HepG2 (cell line): Measurements from ENCODE around the gene DNAAF9. TPM values are rescaled to one million over a fixed set of nuclear protein-coding genes. Genes with fewer than 3 reads are reported as not detected.
A peak's percentile ranks its signal among the peaks of the same experiment; 100 is the strongest.

Source experiments
- ELF1 ChIP-seq: sonication (generic); formaldehyde crosslinking; IDR thresholded peaks from 2 replicates; pipeline ENCODE4 v1.4.0; 2020; ENCODE audit warnings: missing genetic modification reagents
- IRX3 ChIP-seq: sonication (generic); formaldehyde crosslinking; IDR thresholded peaks from 2 replicates; pipeline ENCODE4 v1.8.1; 2023; ENCODE audit warnings: mild to moderate bottlenecking, low read depth, missing genetic modification reagents, borderline replicate concordance
- JARID2 ChIP-seq: sonication (generic); formaldehyde crosslinking; IDR thresholded peaks from 2 replicates; pipeline ENCODE4 v1.8.1; 2023; ENCODE audit warnings: missing genetic modification reagents, inconsistent platforms; ENCODE audit not compliant: insufficient replicate concordance
- NCOA2 ChIP-seq: sonication (generic); formaldehyde crosslinking; IDR thresholded peaks from 2 replicates; pipeline ENCODE4 v1.8.0; 2022; ENCODE audit warnings: inconsistent platforms
- NCOA5 ChIP-seq: sonication (generic); formaldehyde crosslinking; IDR thresholded peaks from 2 replicates; pipeline ENCODE4 v1.4.0; 2020; ENCODE audit warnings: missing genetic modification reagents
- PRPF4 ChIP-seq: fragments of 200-400 bp; formaldehyde crosslinking; IDR thresholded peaks from 2 replicates; pipeline ENCODE4 v1.6.1; 2016; ENCODE audit warnings: low read length, low read depth; ENCODE audit not compliant: poor library complexity, severe bottlenecking
- XRCC5 ChIP-seq: fragments of 200-400 bp; formaldehyde crosslinking; optimal IDR thresholded peaks from 2 replicates; pipeline ENCODE3; 2017; ENCODE audit warnings: mild to moderate bottlenecking, low read length
- ZBTB20 ChIP-seq: sonication (generic); formaldehyde crosslinking; IDR thresholded peaks from 2 replicates; pipeline ENCODE4 v1.8.1; 2023; ENCODE audit warnings: missing genetic modification reagents, low read depth, mild to moderate bottlenecking, borderline replicate concordance
- ZNF274 ChIP-seq: sonication (generic); formaldehyde crosslinking; IDR thresholded peaks from 2 replicates; pipeline ENCODE4 v1.5.1; 2020; ENCODE audit warnings: mild to moderate bottlenecking, missing genetic modification reagents
- ZNF615 ChIP-seq: sonication (generic); formaldehyde crosslinking; IDR thresholded peaks from 2 replicates; pipeline ENCODE4 v1.5.0; 2020; ENCODE audit warnings: mild to moderate bottlenecking, missing genetic modification reagents, borderline replicate concordance
- ZNF670 ChIP-seq: sonication (generic); formaldehyde crosslinking; IDR thresholded peaks from 2 replicates; pipeline ENCODE4 v1.8.0; 2022; ENCODE audit warnings: mild to moderate bottlenecking, missing genetic modification reagents, borderline replicate concordance
- ZNF724P ChIP-seq: sonication (generic); formaldehyde crosslinking; IDR thresholded peaks from 2 replicates; pipeline ENCODE4 v1.8.0; 2022; ENCODE audit warnings: missing genetic modification reagents, borderline replicate concordance
- polyA plus RNA-seq, 8 experiments: library from polyadenylated mRNA; depleted of rRNA in 3 of 8; stranded (reverse) in 7 of 8; unstranded in 1 of 8; fragments of >200 nt; fragmentation: Illumina TruSeq in 4 of 8; extraction: Trizol in 4 of 8; gene quantifications; 2 replicates each; pipeline versions ENCODE4 v1.2.1 to v1.2.3, GENCODE V29; 2011 to 2016; ENCODE audit warnings: low read depth in 4 of 8, missing spikeins in 1 of 8, mixed read lengths in 1 of 8; ENCODE audit not compliant: insufficient read depth in 1 of 8
- total RNA-seq, 5 experiments: library from RNA; depleted of rRNA; stranded (reverse); fragments of >200 nt; fragmentation: Illumina TruSeq; extraction: Trizol; gene quantifications; 2 replicates each; pipeline ENCODE4 v1.2.3, GENCODE V29; 2016; ENCODE audit warnings: low read depth in 1 of 5
- TF ChIP-seq, protein P1 (sequence below): sonication (generic); formaldehyde crosslinking; IDR thresholded peaks from 2 replicates; pipeline ENCODE4 v1.4.0; 2020; ENCODE audit warnings: mild to moderate bottlenecking, missing genetic modification reagents
- TF ChIP-seq, protein P2 (sequence below): sonication (generic); formaldehyde crosslinking; IDR thresholded peaks from 2 replicates; pipeline ENCODE4 v1.8.0; 2022; ENCODE audit warnings: missing genetic modification reagents, mild to moderate bottlenecking, inconsistent platforms, borderline replicate concordance
- TF ChIP-seq, protein P3 (sequence below): IDR thresholded peaks from 2 replicates; pipeline ENCODE4 v1.6.1; 2018; ENCODE audit warnings: missing genetic modification reagents, mild to moderate bottlenecking, missing compliant biosample characterization

Gene DNAAF9
- total and polyA plus RNA-seq, 2 of the 13 experiments (the other 11 are each of a cell fraction or from before 2014, with no cell fraction given) = 10.5 to 14.9 TPM

DNA sequence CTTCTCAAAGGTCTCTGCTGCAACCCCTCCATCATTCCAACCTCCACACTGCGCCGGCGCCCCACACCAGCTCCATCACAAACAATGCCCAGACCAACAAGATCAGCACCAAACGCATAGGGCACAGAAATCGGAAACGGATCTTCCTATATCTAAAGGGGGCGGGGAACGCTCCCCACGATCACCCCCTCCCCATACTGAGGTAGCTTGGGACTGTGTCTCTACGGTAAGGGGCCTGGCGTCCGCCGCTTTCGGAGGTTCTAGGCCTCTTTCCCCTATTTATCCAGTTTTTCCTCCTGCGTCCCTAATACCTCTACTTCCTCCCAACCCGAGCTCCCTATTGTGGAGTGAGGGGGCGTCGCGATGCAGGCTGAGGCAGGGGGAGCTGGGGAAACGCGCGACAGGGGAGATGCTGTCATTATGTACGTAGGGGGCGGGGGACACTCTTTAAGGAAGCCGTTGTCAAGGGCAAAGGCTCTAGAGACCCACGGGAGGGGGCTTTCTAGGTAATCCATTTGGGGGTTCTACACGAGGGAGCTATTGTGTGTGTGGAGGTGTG, 909 bp downstream of the DNAAF9 start (continued):
- TF ChIP-seq ZNF724P (CRISPR knock-in tag) (no peak), IRX3 (no peak), ZNF274 (CRISPR knock-in tag) (no peak; the same call in 1 of the 2 replicates), NCOA5 (CRISPR knock-in tag) (no peak), PRPF4 (no peak), ZNF615 (CRISPR knock-in tag) (no peak), ELF1 (no peak), JARID2 (CRISPR knock-in tag) (no peak), NCOA2 (no peak), ZNF670 (CRISPR knock-in tag) (no peak), ZBTB20 (no peak), XRCC5 (no peak)
- TF ChIP-seq, protein P1, sequence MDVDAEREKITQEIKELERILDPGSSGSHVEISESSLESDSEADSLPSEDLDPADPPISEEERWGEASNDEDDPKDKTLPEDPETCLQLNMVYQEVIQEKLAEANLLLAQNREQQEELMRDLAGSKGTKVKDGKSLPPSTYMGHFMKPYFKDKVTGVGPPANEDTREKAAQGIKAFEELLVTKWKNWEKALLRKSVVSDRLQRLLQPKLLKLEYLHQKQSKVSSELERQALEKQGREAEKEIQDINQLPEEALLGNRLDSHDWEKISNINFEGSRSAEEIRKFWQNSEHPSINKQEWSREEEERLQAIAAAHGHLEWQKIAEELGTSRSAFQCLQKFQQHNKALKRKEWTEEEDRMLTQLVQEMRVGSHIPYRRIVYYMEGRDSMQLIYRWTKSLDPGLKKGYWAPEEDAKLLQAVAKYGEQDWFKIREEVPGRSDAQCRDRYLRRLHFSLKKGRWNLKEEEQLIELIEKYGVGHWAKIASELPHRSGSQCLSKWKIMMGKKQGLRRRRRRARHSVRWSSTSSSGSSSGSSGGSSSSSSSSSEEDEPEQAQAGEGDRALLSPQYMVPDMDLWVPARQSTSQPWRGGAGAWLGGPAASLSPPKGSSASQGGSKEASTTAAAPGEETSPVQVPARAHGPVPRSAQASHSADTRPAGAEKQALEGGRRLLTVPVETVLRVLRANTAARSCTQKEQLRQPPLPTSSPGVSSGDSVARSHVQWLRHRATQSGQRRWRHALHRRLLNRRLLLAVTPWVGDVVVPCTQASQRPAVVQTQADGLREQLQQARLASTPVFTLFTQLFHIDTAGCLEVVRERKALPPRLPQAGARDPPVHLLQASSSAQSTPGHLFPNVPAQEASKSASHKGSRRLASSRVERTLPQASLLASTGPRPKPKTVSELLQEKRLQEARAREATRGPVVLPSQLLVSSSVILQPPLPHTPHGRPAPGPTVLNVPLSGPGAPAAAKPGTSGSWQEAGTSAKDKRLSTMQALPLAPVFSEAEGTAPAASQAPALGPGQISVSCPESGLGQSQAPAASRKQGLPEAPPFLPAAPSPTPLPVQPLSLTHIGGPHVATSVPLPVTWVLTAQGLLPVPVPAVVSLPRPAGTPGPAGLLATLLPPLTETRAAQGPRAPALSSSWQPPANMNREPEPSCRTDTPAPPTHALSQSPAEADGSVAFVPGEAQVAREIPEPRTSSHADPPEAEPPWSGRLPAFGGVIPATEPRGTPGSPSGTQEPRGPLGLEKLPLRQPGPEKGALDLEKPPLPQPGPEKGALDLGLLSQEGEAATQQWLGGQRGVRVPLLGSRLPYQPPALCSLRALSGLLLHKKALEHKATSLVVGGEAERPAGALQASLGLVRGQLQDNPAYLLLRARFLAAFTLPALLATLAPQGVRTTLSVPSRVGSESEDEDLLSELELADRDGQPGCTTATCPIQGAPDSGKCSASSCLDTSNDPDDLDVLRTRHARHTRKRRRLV (CRISPR knock-in tag) = peak; percentile 86; the same call in 1 of the 2 replicates
- TF ChIP-seq, protein P2, sequence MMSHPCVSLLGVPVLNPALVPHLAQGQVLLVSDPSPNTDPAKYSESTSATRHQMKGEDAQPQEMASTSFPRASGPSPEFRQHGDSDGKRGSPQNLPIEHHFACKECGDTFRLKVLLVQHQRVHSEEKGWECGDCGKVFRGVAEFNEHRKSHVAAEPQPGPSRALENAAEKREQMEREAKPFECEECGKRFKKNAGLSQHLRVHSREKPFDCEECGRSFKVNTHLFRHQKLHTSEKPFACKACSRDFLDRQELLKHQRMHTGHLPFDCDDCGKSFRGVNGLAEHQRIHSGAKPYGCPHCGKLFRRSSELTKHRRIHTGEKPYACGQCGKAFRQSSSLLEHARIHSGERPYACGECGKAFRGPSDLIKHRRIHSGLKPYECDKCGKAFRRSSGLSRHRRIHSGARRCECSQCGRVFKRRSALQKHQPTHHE (CRISPR knock-in tag) = no peak
- TF ChIP-seq, protein P3, sequence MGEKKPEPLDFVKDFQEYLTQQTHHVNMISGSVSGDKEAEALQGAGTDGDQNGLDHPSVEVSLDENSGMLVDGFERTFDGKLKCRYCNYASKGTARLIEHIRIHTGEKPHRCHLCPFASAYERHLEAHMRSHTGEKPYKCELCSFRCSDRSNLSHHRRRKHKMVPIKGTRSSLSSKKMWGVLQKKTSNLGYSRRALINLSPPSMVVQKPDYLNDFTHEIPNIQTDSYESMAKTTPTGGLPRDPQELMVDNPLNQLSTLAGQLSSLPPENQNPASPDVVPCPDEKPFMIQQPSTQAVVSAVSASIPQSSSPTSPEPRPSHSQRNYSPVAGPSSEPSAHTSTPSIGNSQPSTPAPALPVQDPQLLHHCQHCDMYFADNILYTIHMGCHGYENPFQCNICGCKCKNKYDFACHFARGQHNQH (CRISPR knock-in tag) = no peak
